Right atrium auricular region (tissue), 2 donors: ENCODE data around the gene GPR18. TPM values are rescaled to one million over a fixed set of nuclear protein-coding genes. Genes with fewer than 3 reads are reported as not detected.

Source experiments
- DNase-seq: peaks from one replicate; pipeline ENCODE4 v3.0.0-alpha.2; 2019; ENCODE audit warnings: low spot score
- H3K27ac ChIP-seq, 2 donors: fragments of 200-600 bp; sonication (generic); 1 replicate in 1 of 2; 2 replicates in 1 of 2; pipeline ENCODE4 v1.5.1; 2016 to 2019
- H3K27me3 ChIP-seq, 2 donors: fragments of 200-600 bp; sonication (generic); one replicate each; pipeline versions ENCODE4 v1.5.1 to v1.6.0; 2017 to 2019
- H3K36me3 ChIP-seq: fragments of 200-600 bp; sonication (generic); one replicate; pipeline ENCODE4 v1.5.1; 2016
- H3K4me1 ChIP-seq, 2 donors: fragments of 200-600 bp; sonication (generic); one replicate each; pipeline versions ENCODE4 v1.5.1 to v1.6.0; 2017 to 2019
- H3K4me3 ChIP-seq, 2 donors: fragments of 200-600 bp; sonication (generic); 1 replicate in 1 of 2; 2 replicates in 1 of 2; pipeline ENCODE4 v1.5.1; 2017 to 2019; ENCODE audit warnings: mild to moderate bottlenecking in 1 of 2, moderate library complexity in 1 of 2
- H3K9me3 ChIP-seq, 2 donors: fragments of 200-600 bp; sonication (generic); one replicate each; pipeline ENCODE4 v1.5.1; 2019
- CTCF ChIP-seq, 2 donors: fragments of 200-600 bp; sonication (generic); IDR thresholded peaks; one replicate each; pipeline ENCODE4 v1.5.1; 2019; ENCODE audit warnings: antibody characterized with exemption in 2 of 2
- total RNA-seq, 2 donors: library from RNA; depleted of rRNA; stranded (reverse); fragments of >200 nt; gene quantifications; one replicate each; pipeline ENCODE4 v1.1.0, GENCODE V29; 2016

GPR18 gene
- total RNA-seq, 2 donors from 2014 or later, result 0.28 TPM; not detected in 1

GRCh38 chr13:99299920-99300341 is 41.8 kb upstream of the GPR18 start:
- H3K27ac ChIP-seq, result no peak overlapping the region
- H3K4me3 ChIP-seq, result no peak overlapping the region
- H3K36me3 ChIP-seq, result peaks cover 9% of the 10 kb centered on the region
- H3K27me3 ChIP-seq, result no peaks in the 10 kb centered on the region
- H3K4me1 ChIP-seq, result no peaks in the 10 kb centered on the region
- no peaks in the 10 kb centered on the region for H3K9me3 ChIP-seq
- no peak for DNase-seq
- no peak for TF ChIP-seq CTCF (IDR thresholded peaks at IDR 0.05)

GRCh38 chr13:99299256-99299919 is 41.2 kb upstream of the GPR18 start:
- H3K9me3 ChIP-seq, result no peaks in the 10 kb centered on the region
- no peaks in the 10 kb centered on the region for H3K4me1 ChIP-seq
- DNase-seq, result no peak
- H3K27me3 ChIP-seq, result no peaks in the 10 kb centered on the region
- H3K27ac ChIP-seq, result no peak overlapping the region
- no peak for TF ChIP-seq CTCF (IDR thresholded peaks at IDR 0.05)
- no peak overlapping the region for H3K4me3 ChIP-seq
- peaks cover 10% of the 10 kb centered on the region for H3K36me3 ChIP-seq

GRCh38 chr13:99298056-99298455 is 39.9 kb upstream of the GPR18 start:
- peaks cover 10% of the 10 kb centered on the region for H3K36me3 ChIP-seq
- no peak for DNase-seq
- H3K4me3 ChIP-seq, result no peak overlapping the region
- H3K9me3 ChIP-seq, result no peaks in the 10 kb centered on the region
- TF ChIP-seq CTCF (IDR thresholded peaks at IDR 0.05), result no peak
- no peaks in the 10 kb centered on the region for H3K4me1 ChIP-seq
- no peaks in the 10 kb centered on the region for H3K27me3 ChIP-seq
- no peak overlapping the region for H3K27ac ChIP-seq

- Histone ChIP-seq H3K4me1 (no peaks in the 10 kb centered on the region), H3K27me3 (no peaks in the 10 kb centered on the region), H3K36me3 (peaks cover 10% of the 10 kb centered on the region), H3K27ac (no peak overlapping the region), H3K4me3 (no peak overlapping the region), H3K9me3 (no peaks in the 10 kb centered on the region)
- TF ChIP-seq CTCF (IDR thresholded peaks at IDR 0.05), result no peak
- DNase-seq, result no peak
Observed at GRCh38 chr13:99297331-99297730, 39.2 kb upstream of the GPR18 start.

GRCh38 chr13:99296398-99296797 is 38.2 kb upstream of the GPR18 start:
- H3K4me1 ChIP-seq, result no peaks in the 10 kb centered on the region
- no peaks in the 10 kb centered on the region for H3K9me3 ChIP-seq
- H3K27me3 ChIP-seq, result no peaks in the 10 kb centered on the region
- TF ChIP-seq CTCF (IDR thresholded peaks at IDR 0.05), result no peak
- peaks cover 10% of the 10 kb centered on the region for H3K36me3 ChIP-seq
- H3K27ac ChIP-seq, result no peak overlapping the region
- DNase-seq, result no peak
- no peak overlapping the region for H3K4me3 ChIP-seq
